HepG2 (cell line): Measurements from ENCODE around the gene CGNL1. TPM values are rescaled to one million over a fixed set of nuclear protein-coding genes. Genes with fewer than 3 reads are reported as not detected.

Experiments used
- ATAC-seq: fragments of 200-7000 bp; cut with Tn5 transposase; 3 replicates; pipeline ENCODE4 v1.9.1; 2020; ENCODE audit warnings: mild to moderate bottlenecking, moderate library complexity
- BruUV-seq: library from RNA; stranded (reverse); fragments of 400-500 nt; replicated peaks from 2 replicates; lab custom pipeline; 2021; lab: Mats Ljungman, UMichigan
- CTCF ChIA-PET: fragments of 300-600 bp; formaldehyde crosslinking; extraction: SDS; loops from one replicate; lab custom pipeline; 2021; ENCODE audit warnings: low total read pairs, inconsistent platforms, low intra/inter-chr PET ratio; lab: Yijun Ruan, JAX
- POLR2A ChIA-PET: fragments of 350-600 bp; sonication (Branson Sonifier 250); formaldehyde crosslinking; loops from one replicate; lab custom pipeline; 2020; ENCODE audit warnings: antibody characterized with exemption, inconsistent platforms; lab: Yijun Ruan, JAX
- DNase-seq: peaks from one replicate; pipeline ENCODE4 v3.0.0-alpha.2; 2015; ENCODE audit warnings: low spot score
- FAIRE-seq: peaks from 3 replicates; lab custom pipeline; 2011; peaks lifted over from hg19 to GRCh38; lab: Jason Lieb, UNC
- H2AFZ ChIP-seq: one replicate; pipeline ENCODE4 v1.6.1; 2011; ENCODE audit warnings: low read length, inconsistent platforms
- H3K27ac ChIP-seq: fragments of 300-600 bp; 3 replicates; pipeline ENCODE4 v1.8.0; 2011; ENCODE audit warnings: mixed run types, mild to moderate bottlenecking, mixed read lengths, low read length, inconsistent platforms; ENCODE audit not compliant: insufficient read depth; ENCODE audit errors: extremely low read length
- H3K27me3 ChIP-seq, 2 experiments: fragments of 200-600 bp in 1 of 2; 2 replicates in 1 of 2; 3 replicates in 1 of 2; pipeline versions ENCODE4 v1.6.0 to v1.8.0; 2011; ENCODE audit warnings: low read length in 2 of 2, mild to moderate bottlenecking in 2 of 2, moderate library complexity in 2 of 2, inconsistent platforms in 1 of 2; ENCODE audit not compliant: insufficient read depth in 2 of 2, control insufficient read depth in 1 of 2
- H3K36me3 ChIP-seq, 2 experiments: fragments of 200-600 bp in 1 of 2; replicated peaks in 1 of 2; 2 replicates in 1 of 2; 3 replicates in 1 of 2; pipeline versions ENCODE4 v1.5.1 to v1.8.0; 2011; ENCODE audit warnings: low read length in 2 of 2, inconsistent platforms in 1 of 2; ENCODE audit not compliant: insufficient read depth in 2 of 2, control insufficient read depth in 1 of 2
- H3K4me1 ChIP-seq: 2 replicates; pipeline ENCODE4 v1.5.1; 2012; ENCODE audit warnings: low read length, inconsistent platforms; ENCODE audit not compliant: insufficient read depth
- H3K4me2 ChIP-seq: 2 replicates; pipeline ENCODE4 v1.6.0; 2011; ENCODE audit warnings: low read depth, low read length, inconsistent platforms
- H3K4me3 ChIP-seq, 3 experiments: fragments of 200-600 bp in 1 of 3; sonication (generic), shearing (Covaris generic) in 1 of 3; replicated peaks in 1 of 3; 2 replicates each; pipeline ENCODE4 v1.5.1; 2011 to 2016; ENCODE audit warnings: low read length in 3 of 3, inconsistent platforms in 2 of 3, low read depth in 2 of 3, mild to moderate bottlenecking in 2 of 3, control low read depth in 1 of 3, mixed read lengths in 1 of 3; ENCODE audit not compliant: insufficient read depth in 1 of 3
- H3K79me2 ChIP-seq: one replicate; pipeline ENCODE4 v1.6.1; 2011; ENCODE audit warnings: low read length, inconsistent platforms; ENCODE audit not compliant: insufficient read depth
- H3K9ac ChIP-seq: 2 replicates; pipeline ENCODE4 v1.6.0; 2011; ENCODE audit warnings: mild to moderate bottlenecking, low read depth, low read length, inconsistent platforms; ENCODE audit not compliant: insufficient read depth
- H3K9me3 ChIP-seq: 2 replicates; pipeline ENCODE4 v1.5.1; 2012; ENCODE audit warnings: mild to moderate bottlenecking, low read length
- H4K20me1 ChIP-seq: 2 replicates; pipeline ENCODE4 v1.6.0; 2011; ENCODE audit warnings: inconsistent platforms, mild to moderate bottlenecking, low read length, moderate library complexity; ENCODE audit not compliant: insufficient read depth
- HNF1B ChIP-seq: sonication (generic); formaldehyde crosslinking; IDR thresholded peaks from 2 replicates; pipeline ENCODE4 v1.5.1; 2020; ENCODE audit warnings: mild to moderate bottlenecking, moderate library complexity, missing genetic modification reagents
- HNRNPL ChIP-seq: fragments of 200-400 bp; formaldehyde crosslinking; IDR thresholded peaks from 2 replicates; pipeline ENCODE4 v1.6.1; 2017; ENCODE audit warnings: mild to moderate bottlenecking, low read depth, low read length
- STAT6 ChIP-seq: sonication (generic); formaldehyde crosslinking; IDR thresholded peaks from 2 replicates; pipeline ENCODE4 v1.4.0; 2020; ENCODE audit warnings: missing genetic modification reagents, mild to moderate bottlenecking, borderline replicate concordance
- TFAP4 ChIP-seq: sonication (generic); IDR thresholded peaks from 2 replicates; pipeline ENCODE4 v1.6.1; 2016; ENCODE audit warnings: low read depth, borderline replicate concordance
- ZNF687 ChIP-seq: sonication (generic); formaldehyde crosslinking; IDR thresholded peaks from 2 replicates; pipeline ENCODE4 v1.5.1; 2020; ENCODE audit warnings: mild to moderate bottlenecking, missing genetic modification reagents, moderate library complexity
- ZSCAN12 ChIP-seq: sonication (generic); formaldehyde crosslinking; IDR thresholded peaks from 2 replicates; pipeline ENCODE4 v1.9.0; 2021; ENCODE audit warnings: mild to moderate bottlenecking, missing genetic modification reagents
- WGBS: methylation state at CpG from one replicate; pipeline ENCODE4 v1.1.6; 2017; ENCODE audit warnings: low lambda C conversion rate; 5-methylcytosine and 5-hydroxymethylcytosine counted together
- in situ Hi-C: cut with HindIII; loops from 2 replicates; pipeline ENCODE4 v1.10.0; 2017; ENCODE audit warnings: low pct_unique_long_range_greater_than_20kb; ENCODE audit not compliant: extremely low pct_ligation_motif_present
- intact Hi-C: fragments of 100-400 bp; cut with micrococcal nuclease; formaldehyde crosslinking; loops from one replicate; pipeline ENCODE4 v1.10.0; 2022; ENCODE audit not compliant: unreplicated experiment
- polyA plus RNA-seq, 8 experiments: library from polyadenylated mRNA; depleted of rRNA in 3 of 8; stranded (reverse) in 7 of 8; unstranded in 1 of 8; fragments of >200 nt; fragmentation: Illumina TruSeq in 4 of 8; extraction: Trizol in 4 of 8; gene quantifications; 2 replicates each; pipeline versions ENCODE4 v1.2.1 to v1.2.3, GENCODE V29; 2011 to 2016; ENCODE audit warnings: low read depth in 4 of 8, missing spikeins in 1 of 8, mixed read lengths in 1 of 8; ENCODE audit not compliant: insufficient read depth in 1 of 8
- total RNA-seq, 5 experiments: library from RNA; depleted of rRNA; stranded (reverse); fragments of >200 nt; fragmentation: Illumina TruSeq; extraction: Trizol; gene quantifications; 2 replicates each; pipeline ENCODE4 v1.2.3, GENCODE V29; 2016; ENCODE audit warnings: low read depth in 1 of 5

Gene CGNL1
- total and polyA plus RNA-seq, 2 of the 13 experiments (the other 11 are each of a cell fraction or from before 2014, with no cell fraction given): 5.6 to 15.6 TPM

GRCh38 chr15:57541271-57541670 is 165.0 kb downstream of the CGNL1 start:
- Histone ChIP-seq H3K9me3 (no peaks in the 10 kb centered on the region), H2AFZ (no peak overlapping the region), H3K79me2 (no peaks in the 10 kb centered on the region), H3K4me1 (peaks cover 14% of the 10 kb centered on the region), H3K36me3 (peaks cover 3 to 17% of the 10 kb centered on the region in 2 experiments; a peak in 4 of 5 replicates), H3K9ac (no peak overlapping the region), H4K20me1 (no peaks in the 10 kb centered on the region), H3K27ac (no peak overlapping the region), H3K4me3 (no peak overlapping the region), H3K27me3 (no peaks in the 10 kb centered on the region), H3K4me2 (no peak overlapping the region)
- intact Hi-C loops (no loop called here), in situ Hi-C loops (loop anchor here (5.0 to 25.0 kb wide), 4 partner anchors 199 to 1054 kb away; no protein-coding TSS in a partner anchor)
- no peak for TF ChIP-seq HNF1B (CRISPR knock-in tag)
- no peak for TF ChIP-seq ZSCAN12 (CRISPR knock-in tag)
- TF ChIP-seq HNRNPL: 0 out of 2 replicates have a peak, but pooled peaks have one; percentile 56
- TF ChIP-seq STAT6 (CRISPR knock-in tag): no peak
- 0 out of 2 replicates have a peak, but pooled peaks have one; percentile 14 for TF ChIP-seq TFAP4
- peak; percentile 32 for TF ChIP-seq ZNF687 (CRISPR knock-in tag)
- no peak for DNase-seq
- peak; percentile 56 for ATAC-seq
- ChIA-PET POLR2A (no interaction called here), CTCF (interaction anchor here (0.9 to 1.9 kb wide), 2 partner anchors 201 kb away, joined by 3 to 21 read pairs; no protein-coding TSS in a partner anchor)
- BruUV-seq: no TSS peak
- FAIRE-seq: no peak
- 50% methylated on average over 5 of the region's 8 CpGs for WGBS
